ENCODE data around the gene MICALL1. TPM values are rescaled to one million over a fixed set of nuclear protein-coding genes. Genes with fewer than 3 reads are reported as not detected.

The MICALL1 gene
- total and polyA plus RNA-seq, 8 donors: 8.8 to 22.3 (median 19.2) TPM

DNA sequence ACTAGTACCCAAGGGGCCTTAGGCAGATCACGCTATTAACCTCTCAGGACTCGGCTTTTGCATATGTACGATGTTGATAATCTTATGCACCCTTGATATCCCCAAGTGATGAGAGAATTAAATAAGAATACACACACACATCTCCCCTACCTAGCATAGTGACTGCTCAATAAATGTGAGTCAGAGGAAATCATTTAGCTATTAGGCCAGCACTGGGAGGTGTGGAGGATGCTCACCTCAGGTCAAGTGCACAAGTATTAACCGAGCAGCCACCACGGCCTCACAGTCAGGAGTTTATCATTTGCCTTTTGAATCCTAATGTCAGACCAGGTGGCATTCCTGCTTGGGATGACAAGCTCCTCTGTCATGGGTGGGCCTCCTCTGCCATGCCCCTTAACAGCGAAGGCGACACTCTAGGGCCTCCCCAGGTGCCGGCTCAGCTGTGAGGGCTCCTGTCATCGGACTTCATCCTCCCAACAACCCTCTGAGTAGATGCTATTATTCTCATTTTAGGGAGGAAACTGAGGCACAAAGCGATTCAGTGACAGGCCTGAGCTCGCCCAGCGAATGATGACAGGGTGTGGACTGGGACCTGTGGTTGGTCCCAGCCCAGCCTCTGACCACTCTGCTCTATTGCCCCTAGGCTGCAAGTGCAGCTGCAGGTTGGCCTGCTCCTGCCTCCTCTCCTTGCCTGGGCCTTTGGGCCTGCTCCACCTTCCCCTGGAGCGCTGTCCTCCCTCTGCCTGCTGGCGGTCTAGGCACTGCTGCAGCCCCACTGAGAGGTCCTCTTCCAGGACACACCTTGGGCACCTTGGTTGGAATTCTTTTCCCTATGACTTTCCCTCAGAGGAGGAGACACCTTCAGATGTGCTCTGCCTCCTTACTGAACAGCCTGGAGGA, 83.3 kb downstream of the MICALL1 start:
- WGBS, 2 donors: 90 to 91% methylated on average over 14 of the region's 14 CpGs
- Histone ChIP-seq H3K4me1 (peaks cover 0 to 3% (median 0%) of the 10 kb centered on the region in 3 donors), H3K36me3 (no peaks in the 10 kb centered on the region), H3K9me3 (no peaks in the 10 kb centered on the region), H3K27ac (no peak overlapping the region), H3K27me3 (no peaks in the 10 kb centered on the region), H3K4me3 (no peak overlapping the region)
- intact Hi-C loops (cut with DNase I): no loop called here
- DNase-seq (no peak), FAIRE-seq (no peak), ATAC-seq (no peak)
- TF ChIP-seq, protein P1, sequence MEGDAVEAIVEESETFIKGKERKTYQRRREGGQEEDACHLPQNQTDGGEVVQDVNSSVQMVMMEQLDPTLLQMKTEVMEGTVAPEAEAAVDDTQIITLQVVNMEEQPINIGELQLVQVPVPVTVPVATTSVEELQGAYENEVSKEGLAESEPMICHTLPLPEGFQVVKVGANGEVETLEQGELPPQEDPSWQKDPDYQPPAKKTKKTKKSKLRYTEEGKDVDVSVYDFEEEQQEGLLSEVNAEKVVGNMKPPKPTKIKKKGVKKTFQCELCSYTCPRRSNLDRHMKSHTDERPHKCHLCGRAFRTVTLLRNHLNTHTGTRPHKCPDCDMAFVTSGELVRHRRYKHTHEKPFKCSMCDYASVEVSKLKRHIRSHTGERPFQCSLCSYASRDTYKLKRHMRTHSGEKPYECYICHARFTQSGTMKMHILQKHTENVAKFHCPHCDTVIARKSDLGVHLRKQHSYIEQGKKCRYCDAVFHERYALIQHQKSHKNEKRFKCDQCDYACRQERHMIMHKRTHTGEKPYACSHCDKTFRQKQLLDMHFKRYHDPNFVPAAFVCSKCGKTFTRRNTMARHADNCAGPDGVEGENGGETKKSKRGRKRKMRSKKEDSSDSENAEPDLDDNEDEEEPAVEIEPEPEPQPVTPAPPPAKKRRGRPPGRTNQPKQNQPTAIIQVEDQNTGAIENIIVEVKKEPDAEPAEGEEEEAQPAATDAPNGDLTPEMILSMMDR (IDR thresholded peaks at IDR 0.05): no peak

DNA sequence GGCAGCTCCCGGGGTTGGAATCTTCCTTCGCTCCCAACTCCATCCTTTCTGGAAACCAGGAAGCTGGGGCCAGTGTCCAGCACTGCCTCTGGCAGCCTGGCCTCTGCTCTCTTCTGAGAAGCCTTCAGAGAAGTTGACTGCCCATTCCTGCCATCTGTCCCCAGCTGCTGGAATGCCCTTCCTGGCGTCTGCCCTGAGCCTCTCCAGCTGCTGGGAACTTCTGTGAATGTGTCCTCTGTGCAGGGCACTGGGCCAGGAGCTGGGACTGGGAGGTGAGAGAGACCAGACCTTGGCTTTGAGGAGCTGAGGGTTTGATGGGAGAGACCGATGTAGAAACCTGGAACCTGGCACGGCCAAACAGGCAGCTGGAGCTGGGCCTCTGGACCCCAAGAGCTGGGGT, 84.2 kb downstream of the MICALL1 start:
- DNase-seq (no peak), ATAC-seq (no peak), FAIRE-seq (no peak)
- no peaks in the 10 kb centered on the region for H3K36me3 ChIP-seq
- no peak overlapping the region for H3K27ac ChIP-seq
- 71 to 72% methylated on average over 5 of the region's 5 CpGs for WGBS, 2 donors
- no peaks in the 10 kb centered on the region for H3K27me3 ChIP-seq
- H3K9me3 ChIP-seq: no peaks in the 10 kb centered on the region
- TF ChIP-seq, protein P1 (IDR thresholded peaks at IDR 0.05): no peak
- peaks cover 0 to 3% (median 0%) of the 10 kb centered on the region in 3 donors for H3K4me1 ChIP-seq
- intact Hi-C loops (cut with DNase I): no loop called here
- H3K4me3 ChIP-seq: no peak overlapping the region

DNA sequence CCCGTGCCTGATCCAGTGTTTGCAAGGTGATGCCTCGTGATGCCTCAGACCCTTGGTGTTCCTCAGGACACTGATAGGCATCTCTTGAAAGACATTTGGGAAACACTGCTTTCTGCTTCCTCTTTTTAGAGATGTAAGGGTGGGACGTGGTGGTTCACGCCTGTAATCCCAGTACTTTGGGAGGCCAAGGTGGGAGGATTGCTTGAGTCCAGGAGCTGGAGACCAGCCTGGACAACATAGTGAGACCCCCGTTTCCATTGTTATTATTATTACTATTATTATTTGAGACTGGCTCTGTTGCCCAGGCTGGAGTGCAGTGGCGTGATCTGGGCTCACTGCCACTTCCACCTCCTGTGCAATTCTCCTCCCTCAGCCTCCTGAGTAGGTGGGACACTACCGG, 84.8 kb downstream of the MICALL1 start:
- no peak for FAIRE-seq
- no peak for ATAC-seq
- intact Hi-C loops (cut with DNase I): no loop called here
- Histone ChIP-seq H3K27me3 (no peaks in the 10 kb centered on the region), H3K27ac (no peak overlapping the region), H3K36me3 (no peaks in the 10 kb centered on the region), H3K4me3 (no peak overlapping the region), H3K4me1 (peaks cover 0 to 3% (median 0%) of the 10 kb centered on the region in 3 donors), H3K9me3 (no peaks in the 10 kb centered on the region)
- WGBS, 2 donors: 93 to 94% methylated on average over 7 of the region's 7 CpGs
- no peak for DNase-seq
- TF ChIP-seq, protein P1 (IDR thresholded peaks at IDR 0.05): no peak

DNA sequence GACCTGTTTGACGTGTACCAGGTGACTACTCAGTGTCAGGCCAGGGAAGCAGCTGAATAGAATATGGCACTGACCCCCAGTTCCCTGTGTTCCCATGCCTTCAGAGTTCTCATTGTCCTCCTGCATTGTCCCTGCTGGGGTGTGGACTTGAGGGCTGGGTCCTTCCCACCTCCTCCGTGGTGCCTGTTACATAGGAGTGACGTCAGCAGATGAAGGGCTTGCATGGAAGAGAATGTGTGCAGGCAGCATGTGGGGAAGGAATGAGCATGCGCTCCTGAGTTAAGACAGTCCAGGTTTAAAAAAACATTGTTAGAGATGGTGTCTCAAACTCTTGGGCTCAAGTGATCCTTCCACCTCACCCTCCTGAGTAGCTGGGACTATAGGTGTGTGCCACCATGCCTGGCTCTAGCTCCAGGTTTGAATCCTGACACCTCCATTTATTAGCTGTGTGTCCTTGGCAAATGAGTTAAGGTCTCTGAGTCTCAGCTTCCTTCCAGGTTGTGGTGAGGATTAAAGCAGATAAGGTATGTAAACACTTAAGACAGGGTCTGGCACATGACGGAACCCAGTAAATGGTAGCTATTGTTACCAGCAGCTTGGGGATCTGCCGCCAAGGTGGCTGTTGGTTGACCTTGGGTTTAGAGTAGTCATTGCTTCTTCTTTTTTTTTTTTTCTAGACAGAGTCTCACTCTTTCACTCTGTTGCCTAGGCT, 85.8 kb downstream of the MICALL1 start:
- intact Hi-C loops (cut with DNase I): no loop called here

More for the DNA sequence above, 85.8 kb downstream of the MICALL1 start:
- TF ChIP-seq, protein P1 (IDR thresholded peaks at IDR 0.05): no peak
- Histone ChIP-seq H3K27me3 (no peaks in the 10 kb centered on the region), H3K4me1 (peaks cover 0 to 3% (median 0%) of the 10 kb centered on the region in 3 donors), H3K27ac (no peak overlapping the region), H3K9me3 (no peaks in the 10 kb centered on the region), H3K4me3 (no peak overlapping the region), H3K36me3 (no peaks in the 10 kb centered on the region)
- no peak for DNase-seq
- 58 to 63% methylated on average over 6 of the region's 6 CpGs for WGBS, 2 donors
- peak in 2 of 4 donors; percentile 27 to 53 for ATAC-seq
- FAIRE-seq: no peak

Small RNA genes lying within 50 kb of the gene (microRNA-seq; reads per million reads assigned to microRNA genes)
- gene MIR4534 (0 reads per million in 2 donors), gene MIR6820 (0.59 to 0.77 reads per million in 2 donors)

Other genes starting within 250 kb of the MICALL1 start
- gene PDXP, start 247.6 kb upstream of the MICALL1 start, total RNA-seq: 1 to 10 TPM; 3.6 to 6.8 (median 5.4) TPM
- 10 to 100 TPM in 1 of 2 donors, 1 to 10 TPM in 1; 4.6 to 16.3 TPM for gene PDXP, start 247.6 kb upstream of the MICALL1 start, polyA plus RNA-seq
- gene LGALS1, start 230.7 kb upstream of the MICALL1 start, total RNA-seq: 100 to 1,000 TPM in 2 of 6 donors, 10 to 100 TPM in 4; 15.9 to 191 (median 40.9) TPM
- 100 to 1,000 TPM; 172 to 249 TPM for gene LGALS1, start 230.7 kb upstream of the MICALL1 start, polyA plus RNA-seq
- gene NOL12, start 220.0 kb upstream of the MICALL1 start, total RNA-seq: 10 to 100 TPM in 2 of 6 donors, 1 to 10 TPM in 4; 6.0 to 12.3 (median 8.5) TPM
- 10 to 100 TPM; 19.0 to 25.6 TPM for gene NOL12, start 220.0 kb upstream of the MICALL1 start, polyA plus RNA-seq
- gene TRIOBP, start 209.2 kb upstream of the MICALL1 start, total RNA-seq: 10 to 100 TPM; 17.4 to 36.6 (median 26.0) TPM
- 10 to 100 TPM; 23.4 to 24.2 TPM for gene TRIOBP, start 209.2 kb upstream of the MICALL1 start, polyA plus RNA-seq
- gene GCAT, start 98.4 kb upstream of the MICALL1 start, total RNA-seq: 10 to 100 TPM; 27.1 to 54.8 (median 37.8) TPM
- gene GCAT, start 98.4 kb upstream of the MICALL1 start, polyA plus RNA-seq: 10 to 100 TPM; 30.9 to 62.7 TPM
- under 1 TPM in 4 of 6 donors, not detected in 2; 0.19 to 0.75 (median 0.42) TPM for gene GALR3, start 82.9 kb upstream of the MICALL1 start, total RNA-seq
- under 1 TPM in 1 of 2 donors, not detected in 1; 0.65 TPM for gene GALR3, start 82.9 kb upstream of the MICALL1 start, polyA plus RNA-seq
- 10 to 100 TPM; 11.4 to 18.1 (median 15.2) TPM for gene ANKRD54, start 62.0 kb upstream of the MICALL1 start, total RNA-seq
- 10 to 100 TPM; 22.6 to 24.0 TPM for gene ANKRD54, start 62.0 kb upstream of the MICALL1 start, polyA plus RNA-seq
- 100 to 1,000 TPM; 267 to 412 (median 348) TPM for gene EIF3L, start 56.9 kb upstream of the MICALL1 start, total RNA-seq
- gene EIF3L, start 56.9 kb upstream of the MICALL1 start, polyA plus RNA-seq: 100 to 1,000 TPM; 162 to 242 TPM
- gene C22orf23, start 47.3 kb downstream of the MICALL1 start, total RNA-seq: under 1 TPM in 4 of 6 donors, not detected in 2; 0.09 to 0.31 (median 0.22) TPM
- gene C22orf23, start 47.3 kb downstream of the MICALL1 start, polyA plus RNA-seq: under 1 TPM; 0.38 to 0.68 TPM
- gene POLR2F, start 47.4 kb downstream of the MICALL1 start, total RNA-seq: 10 to 100 TPM; 21.2 to 32.5 (median 27.7) TPM
- gene POLR2F, start 47.4 kb downstream of the MICALL1 start, polyA plus RNA-seq: 10 to 100 TPM; 61.9 to 74.5 TPM
- gene SOX10, start 78.3 kb downstream of the MICALL1 start, total RNA-seq: under 1 TPM; 0.06 to 0.67 (median 0.18) TPM
- under 1 TPM; 0.38 to 0.96 TPM for gene SOX10, start 78.3 kb downstream of the MICALL1 start, polyA plus RNA-seq
- gene PICK1, start 151.1 kb downstream of the MICALL1 start, total RNA-seq: 10 to 100 TPM; 12.5 to 25.8 (median 19.1) TPM
- 10 to 100 TPM; 49.7 to 55.0 TPM for gene PICK1, start 151.1 kb downstream of the MICALL1 start, polyA plus RNA-seq
- under 1 TPM in 1 of 6 donors, not detected in 5; 0.06 TPM for gene SLC16A8, start 177.9 kb downstream of the MICALL1 start, total RNA-seq
- under 1 TPM; 0.05 to 0.57 TPM for gene SLC16A8, start 177.9 kb downstream of the MICALL1 start, polyA plus RNA-seq
- gene BAIAP2L2, start 204.4 kb downstream of the MICALL1 start, total RNA-seq: 1 to 10 TPM in 2 of 6 donors, under 1 TPM in 4; 0.56 to 1.9 (median 0.95) TPM
- 10 to 100 TPM in 1 of 2 donors, 1 to 10 TPM in 1; 3.6 to 13.8 TPM for gene BAIAP2L2, start 204.4 kb downstream of the MICALL1 start, polyA plus RNA-seq